NCI-H1930 (cell line): ENCODE data around the gene MPP7.

Source experiments
- DNase-seq, 2 experiments: peaks; one replicate each; lab custom pipeline; 2025; lab: John Stamatoyannopoulos, UW

The MPP7 gene

GRCh38 chr10:28305553-28305952, 2.7 kb upstream of the MPP7 start:
- no peak for DNase-seq

GRCh38 chr10:28304032-28304571, 1.2 kb upstream of the MPP7 start:
- no peak for DNase-seq

GRCh38 chr10:28302012-28302637, 739 bp downstream of the MPP7 start:
- no peak for DNase-seq

GRCh38 chr10:28300027-28300426, 2.8 kb downstream of the MPP7 start:
- no peak for DNase-seq

GRCh38 chr10:28298951-28299350, 3.9 kb downstream of the MPP7 start:
- no peak for DNase-seq

- no peak for DNase-seq
Measured at GRCh38 chr10:28296023-28296422, 6.8 kb downstream of the MPP7 start.

- no peak for DNase-seq
Measured at GRCh38 chr10:28295336-28295735, 7.5 kb downstream of the MPP7 start.

- no peak for DNase-seq
Measured at GRCh38 chr10:28294809-28295208, 8.1 kb downstream of the MPP7 start.

GRCh38 chr10:28294169-28294532, 8.7 kb downstream of the MPP7 start:
- DNase-seq, result no peak

GRCh38 chr10:28293236-28294168, 9.4 kb downstream of the MPP7 start:
- DNase-seq, result no peak

- no peak for DNase-seq
Measured at GRCh38 chr10:28291881-28292297, 11.0 kb downstream of the MPP7 start.

- DNase-seq, result no peak
Measured at GRCh38 chr10:28285816-28286215, 17.0 kb downstream of the MPP7 start.

- no peak for DNase-seq
Measured at GRCh38 chr10:28284126-28284525, 18.7 kb downstream of the MPP7 start.

- no peak for DNase-seq
Measured at GRCh38 chr10:28283251-28283650, 19.6 kb downstream of the MPP7 start.

- DNase-seq, result no peak
Measured at GRCh38 chr10:28282336-28282735, 20.5 kb downstream of the MPP7 start.

GRCh38 chr10:28281726-28282315, 21.0 kb downstream of the MPP7 start:
- no peak for DNase-seq

- no peak for DNase-seq
Measured at GRCh38 chr10:28280652-28281051, 22.2 kb downstream of the MPP7 start.

GRCh38 chr10:28279878-28280277, 23.0 kb downstream of the MPP7 start:
- DNase-seq, result no peak

- DNase-seq, result no peak
Measured at GRCh38 chr10:28278842-28279241, 24.0 kb downstream of the MPP7 start.

- no peak for DNase-seq
Measured at GRCh38 chr10:28276384-28276783, 26.5 kb downstream of the MPP7 start.

- no peak for DNase-seq
Measured at GRCh38 chr10:28274475-28274874, 28.4 kb downstream of the MPP7 start.

GRCh38 chr10:28273343-28273742, 29.5 kb downstream of the MPP7 start:
- DNase-seq, result no peak
